ENCODE data around the gene ITCH.
"Not testable (repeated sequence)": the region's sequence is repeated elsewhere in the genome, so short reads cannot be mapped to it uniquely, and the experiment has no call there.

ITCH gene

GRCh38 chr20:34507702-34508413 is 144.8 kb downstream of the ITCH start:
- DNase-seq (ENCODE audit: low spot score) = no peak

GRCh38 chr20:34510575-34510974 is 147.5 kb downstream of the ITCH start:
- no peak for DNase-seq (ENCODE audit: low spot score)

- no peak for DNase-seq (ENCODE audit: low spot score)
These were observed 148.8 kb downstream of the ITCH start for GRCh38 chr20:34511891-34512265.

- DNase-seq (ENCODE audit: low spot score) = no peak
These were observed 149.3 kb downstream of the ITCH start for GRCh38 chr20:34512266-34512954.

- no peak for DNase-seq (ENCODE audit: low spot score)
These were observed 149.9 kb downstream of the ITCH start for GRCh38 chr20:34512955-34513419.

- DNase-seq (ENCODE audit: low spot score) = not testable (repeated sequence)
These were observed 151.0 kb downstream of the ITCH start for GRCh38 chr20:34514034-34514433.

- peak; percentile 20 for DNase-seq (ENCODE audit: low spot score)
These were observed 151.9 kb downstream of the ITCH start for GRCh38 chr20:34514897-34515483.

- peak; percentile 21 for DNase-seq (ENCODE audit: low spot score)
These were observed 152.6 kb downstream of the ITCH start for GRCh38 chr20:34515484-34516246.

GRCh38 chr20:34516247-34517113 is 153.4 kb downstream of the ITCH start, which contains the start of gene DYNLRB1:
DYNLRB1 (plus strand) TSS chr20:34516422; CDS start chr20:34516459, 37 bp downstream.
- peak; percentile 94 for DNase-seq (ENCODE audit: low spot score)

- DNase-seq (ENCODE audit: low spot score) = no peak
These were observed 154.0 kb downstream of the ITCH start for GRCh38 chr20:34517114-34517505.

- DNase-seq (ENCODE audit: low spot score) = not testable (repeated sequence)
These were observed 155.8 kb downstream of the ITCH start for GRCh38 chr20:34518863-34519262.

GRCh38 chr20:34519841-34520240 is 156.8 kb downstream of the ITCH start:
- not testable (repeated sequence) for DNase-seq (ENCODE audit: low spot score)

- peak; percentile 65 for DNase-seq (ENCODE audit: low spot score)
These were observed 160.1 kb downstream of the ITCH start for GRCh38 chr20:34522969-34523871.

GRCh38 chr20:34524426-34524825 is 161.4 kb downstream of the ITCH start:
- no peak for DNase-seq (ENCODE audit: low spot score)

GRCh38 chr20:34525342-34525708 is 162.3 kb downstream of the ITCH start:
- no peak for DNase-seq (ENCODE audit: low spot score)

GRCh38 chr20:34525709-34526416 is 162.8 kb downstream of the ITCH start:
- peak; percentile 95 for DNase-seq (ENCODE audit: low spot score)

- no peak for DNase-seq (ENCODE audit: low spot score)
These were observed 163.4 kb downstream of the ITCH start for GRCh38 chr20:34526466-34526865.

- DNase-seq (ENCODE audit: low spot score) = no peak
These were observed 163.9 kb downstream of the ITCH start for GRCh38 chr20:34527016-34527415.

- no peak for DNase-seq (ENCODE audit: low spot score)
These were observed 165.8 kb downstream of the ITCH start for GRCh38 chr20:34528921-34529297.

- no peak for DNase-seq (ENCODE audit: low spot score)
These were observed 166.7 kb downstream of the ITCH start for GRCh38 chr20:34529742-34530141.

Data from hepatic stellate cell (primary cell).